Pericardium fibroblast (primary cell): Measurements from ENCODE around the gene DISP3. TPM values are rescaled to one million over a fixed set of nuclear protein-coding genes. Genes with fewer than 3 reads are reported as not detected.

ENCODE experiments used
- total RNA-seq: library from RNA; depleted of rRNA; stranded (reverse); fragments of >200 nt; gene quantifications from 2 replicates; pipeline ENCODE4 v1.2.3, GENCODE V29; 2015

DISP3 gene
- total RNA-seq: under 0.01 TPM in 1 of 2 replicates, not detected in the other

DNA sequence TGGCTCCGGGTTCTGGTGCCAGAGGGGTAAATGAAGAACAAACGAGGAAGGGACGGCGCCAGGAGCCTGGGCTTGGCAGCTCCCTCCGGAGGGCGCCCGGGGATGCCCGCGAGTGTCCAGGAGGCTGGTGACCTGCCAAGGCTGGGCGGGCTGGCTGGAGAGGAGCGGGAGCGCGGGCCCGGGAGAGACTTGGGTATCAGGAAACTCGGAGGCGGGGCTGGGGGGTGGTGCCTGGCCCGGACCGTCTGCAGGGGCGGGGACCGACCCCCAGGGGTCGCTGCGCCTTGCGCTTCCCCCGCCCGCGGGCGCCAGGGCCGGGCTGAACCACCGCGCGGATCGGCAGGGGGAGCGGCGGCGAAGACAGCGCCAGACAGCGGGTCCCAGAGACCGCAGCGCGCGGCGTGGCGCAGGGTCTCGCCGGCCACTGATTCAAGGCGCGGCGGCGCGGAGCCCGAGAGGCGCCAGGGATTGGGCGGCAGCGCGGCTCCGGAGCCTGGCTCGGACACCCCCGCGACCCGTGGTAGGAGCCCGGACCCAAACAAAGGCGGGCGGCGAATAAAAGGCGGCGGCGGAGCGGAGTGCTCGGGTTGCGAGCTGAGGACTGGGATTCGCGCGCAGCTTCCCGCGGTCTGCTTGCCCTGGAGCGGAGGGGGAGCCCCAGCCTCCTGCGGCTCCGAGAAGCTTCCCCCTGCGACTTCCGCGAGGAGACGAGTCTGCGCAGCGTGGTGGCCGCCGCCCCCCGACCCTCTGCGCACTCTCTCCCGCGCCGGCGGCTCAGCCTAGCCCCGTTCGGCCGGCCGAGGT lies at the start of gene DISP3:
TSS of gene DISP3 (plus strand) at position 585 of the 804 bp plus-strand sequence. CDS start 21,838 bp downstream, outside the sequence.

Other genes starting within 250 kb of the DISP3 start
- gene MTOR, start 216.6 kb upstream of the DISP3 start, total RNA-seq: 17.5 and 25.5 TPM in 2 replicates
- gene UBIAD1, start 206.0 kb upstream of the DISP3 start, total RNA-seq: 7.7 and 12.4 TPM in 2 replicates
- gene FBXO2, start 175.3 kb downstream of the DISP3 start, total RNA-seq: 0.47 and 2.0 TPM in 2 replicates
- 11.6 and 12.1 TPM in 2 replicates for gene FBXO44, start 175.7 kb downstream of the DISP3 start, total RNA-seq
- gene FBXO6, start 185.0 kb downstream of the DISP3 start, total RNA-seq: 3.9 and 6.2 TPM in 2 replicates
- 31.4 and 34.9 TPM in 2 replicates for gene MAD2L2, start 202.0 kb downstream of the DISP3 start, total RNA-seq
- under 0.01 TPM in 1 of 2 replicates, not detected in the other for gene DRAXIN, start 212.6 kb downstream of the DISP3 start, total RNA-seq